Epidermal melanocyte (primary cell): Measurements from ENCODE around the gene BMAL1.

Experiments used
- DNase-seq: peaks from one replicate; pipeline ENCODE4 v3.0.0; 2011; ENCODE audit warnings: low spot score; ENCODE audit not compliant: insufficient read length

Gene BMAL1

DNA sequence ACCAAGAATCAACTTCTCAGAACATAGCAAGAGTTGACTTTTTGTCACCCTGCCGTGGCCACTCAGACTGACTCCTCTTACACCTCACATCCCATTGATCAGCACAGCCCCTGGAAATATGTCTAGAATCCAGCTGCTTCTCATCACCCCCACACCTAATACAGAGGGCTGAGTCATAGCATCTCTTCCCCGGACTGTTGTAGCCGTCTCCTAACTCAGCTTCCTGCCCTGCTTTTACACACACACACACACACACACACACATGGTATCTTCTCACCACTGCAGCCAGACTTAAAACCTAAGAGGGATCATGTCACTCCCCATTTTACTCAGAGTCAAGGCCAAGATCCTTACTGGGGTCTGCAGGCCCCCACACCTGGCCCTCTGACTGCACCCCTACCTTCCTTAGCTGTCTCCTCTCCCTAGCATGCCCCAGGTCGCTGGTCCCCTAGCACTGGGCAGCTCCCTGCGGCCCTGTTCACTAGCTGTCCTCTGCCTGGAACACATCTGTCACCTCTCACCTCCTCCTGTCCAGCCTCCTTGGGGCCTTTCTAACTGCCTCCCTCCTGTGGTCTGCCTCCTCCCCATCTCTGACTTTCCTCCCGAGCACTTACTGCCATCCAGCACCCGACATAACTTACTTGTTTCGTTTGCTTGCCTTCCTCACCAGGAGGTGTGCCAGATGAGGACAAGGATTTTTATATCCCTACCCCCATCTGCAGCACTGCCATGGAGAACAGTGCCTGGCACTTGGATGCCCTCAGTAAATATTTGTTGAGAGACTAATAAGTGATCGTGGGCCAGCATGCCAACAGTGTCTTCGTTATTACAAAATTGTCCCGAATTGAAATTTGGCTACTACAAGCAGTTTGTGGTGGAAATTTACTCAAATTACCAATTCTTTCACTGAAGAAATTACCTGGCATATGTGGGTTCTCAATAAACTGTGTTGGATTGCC, 61.9 kb downstream of the BMAL1 start:
- no peak for DNase-seq

DNA sequence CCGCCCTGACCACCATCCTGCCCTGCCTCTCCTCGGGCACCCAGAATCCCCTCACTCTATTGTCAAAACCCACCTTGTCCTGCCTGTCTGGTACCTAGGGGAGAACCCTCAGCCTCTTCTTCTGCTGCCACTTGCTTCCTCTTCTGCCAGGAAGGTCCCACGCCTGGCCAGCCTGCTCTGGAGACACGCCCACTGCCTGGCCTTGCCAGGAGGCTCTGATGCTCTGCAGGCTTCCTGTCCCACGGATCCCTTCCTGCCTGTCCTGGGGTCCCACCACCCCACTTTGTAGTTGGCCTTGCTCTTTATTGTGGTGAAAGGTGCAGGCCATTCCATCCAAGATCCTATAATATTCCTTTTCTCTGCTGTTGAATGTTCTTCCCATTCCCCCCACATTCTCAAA, 63.4 kb downstream of the BMAL1 start:
- DNase-seq: no peak

GRCh38 chr11:13343067-13343466, 65.5 kb downstream of the BMAL1 start:
- DNase-seq: no peak

DNA sequence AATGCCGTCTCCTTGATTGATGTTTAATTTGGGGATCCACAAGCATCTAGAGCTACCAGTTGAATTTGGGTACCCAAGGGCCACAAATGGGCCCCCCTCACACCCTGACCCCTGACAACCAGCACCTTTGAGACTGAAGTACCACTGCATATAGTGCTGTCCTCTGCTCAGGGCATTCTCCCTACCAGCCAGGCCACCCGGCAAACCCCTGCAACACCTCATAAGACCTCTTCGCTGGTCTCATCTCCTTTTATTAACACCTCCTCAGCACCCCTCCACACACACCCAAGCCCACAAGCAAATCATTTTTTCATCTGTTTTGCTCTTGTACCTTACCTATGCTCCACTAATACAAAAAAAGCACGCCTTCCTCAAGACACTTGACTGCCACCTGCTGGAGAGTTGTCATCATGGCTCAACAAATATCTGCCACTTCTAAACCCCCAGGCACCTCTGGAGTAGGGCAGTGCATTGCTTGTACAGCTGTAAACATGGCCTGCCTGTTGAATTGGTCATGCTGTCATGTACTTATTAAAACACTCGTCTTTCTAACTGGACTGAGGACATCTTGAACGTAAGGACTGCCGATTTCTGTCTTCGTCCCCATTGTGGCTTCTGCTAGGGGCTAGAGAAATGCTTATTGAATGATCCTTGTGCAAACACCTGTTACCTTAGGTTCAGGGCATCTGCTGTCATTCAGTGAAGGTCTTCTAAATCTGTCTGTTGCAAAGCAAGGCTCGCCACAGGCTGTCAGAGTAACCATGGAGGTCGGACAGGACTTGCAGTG, 66.5 kb downstream of the BMAL1 start:
- DNase-seq: peak; percentile 59

- DNase-seq: no peak
Observed at GRCh38 chr11:13344818-13345217, 67.2 kb downstream of the BMAL1 start.

GRCh38 chr11:13346470-13346869, 68.9 kb downstream of the BMAL1 start:
- no peak for DNase-seq

GRCh38 chr11:13347901-13348300, 70.3 kb downstream of the BMAL1 start:
- no peak for DNase-seq

- no peak for DNase-seq
Observed at GRCh38 chr11:13348305-13348704, 70.7 kb downstream of the BMAL1 start.

GRCh38 chr11:13349046-13349445, 71.5 kb downstream of the BMAL1 start:
- DNase-seq: no peak

- DNase-seq: no peak
Observed at GRCh38 chr11:13349581-13349980, 72.0 kb downstream of the BMAL1 start.

- no peak for DNase-seq
Observed at GRCh38 chr11:13352711-13353110, 75.1 kb downstream of the BMAL1 start.

DNA sequence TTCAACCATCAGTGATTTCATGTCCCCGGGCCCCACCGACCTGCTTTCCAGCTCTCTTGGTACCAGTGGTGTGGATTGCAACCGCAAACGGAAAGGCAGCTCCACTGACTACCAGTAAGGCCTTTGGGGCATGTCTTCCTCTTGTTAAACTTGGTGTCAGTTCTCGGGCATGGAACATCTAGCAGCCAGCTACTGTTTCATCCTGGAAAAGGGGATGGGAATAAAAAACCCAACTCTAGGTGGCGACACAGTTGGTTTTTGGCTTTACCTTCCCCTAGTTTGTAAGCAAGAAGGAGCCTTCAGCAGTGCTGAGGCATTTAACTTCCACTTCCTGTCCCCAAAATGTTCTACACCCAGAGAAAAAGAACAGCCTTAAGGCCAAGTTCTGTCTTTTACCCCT, 76.7 kb downstream of the BMAL1 start:
- no peak for DNase-seq

DNA sequence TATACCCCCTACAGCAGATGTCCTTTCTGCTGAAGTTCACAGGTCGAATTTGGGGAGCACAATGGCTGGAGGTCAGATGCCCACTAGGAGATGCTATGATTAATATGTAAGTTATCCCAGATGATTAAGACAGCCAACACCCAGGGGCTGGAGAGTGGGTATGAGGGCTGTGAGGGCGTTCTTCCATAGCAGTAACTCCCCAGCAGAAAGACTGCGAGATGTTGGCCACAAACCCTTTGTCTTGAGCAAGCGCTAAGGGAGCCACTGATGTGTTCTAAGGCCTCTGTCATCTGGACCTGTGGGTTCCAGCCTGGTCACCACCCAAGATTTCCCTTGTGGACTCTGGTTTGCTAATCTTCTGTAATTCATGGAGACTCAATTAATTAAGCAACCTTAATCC, 77.6 kb downstream of the BMAL1 start:
- no peak for DNase-seq

GRCh38 chr11:13357232-13357631, 79.6 kb downstream of the BMAL1 start:
- no peak for DNase-seq

DNA sequence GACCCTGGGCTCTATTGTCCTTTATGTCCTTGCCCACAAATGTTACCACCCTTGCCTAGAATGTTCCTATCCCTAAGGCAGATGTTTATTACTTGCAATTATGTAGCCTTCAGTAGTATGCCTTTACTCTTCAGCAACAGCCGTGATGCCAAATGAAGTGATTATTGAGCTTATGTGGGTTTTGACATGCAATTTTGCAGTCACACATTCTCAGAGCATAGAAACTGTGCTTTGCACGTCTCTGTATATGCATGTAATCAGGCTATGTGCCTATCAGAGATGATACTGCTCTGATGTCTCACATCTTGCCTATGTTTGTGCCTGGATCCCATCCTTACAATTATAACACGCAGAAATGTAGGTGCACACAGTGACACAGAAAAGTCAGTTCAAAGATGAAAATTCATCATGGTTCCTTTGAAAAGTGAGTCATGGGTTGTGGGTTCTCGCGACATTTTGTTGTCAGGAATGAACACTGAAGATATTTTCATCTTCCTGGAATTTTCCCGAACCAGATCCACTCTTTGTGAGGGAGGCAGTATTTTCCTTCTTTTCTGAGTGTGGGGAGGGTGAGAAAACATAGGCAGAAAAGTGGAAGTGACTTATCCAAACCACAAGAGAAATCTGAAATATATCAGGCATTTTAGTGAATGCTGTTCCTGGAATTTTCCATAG, 81.1 kb downstream of the BMAL1 start:
- no peak for DNase-seq

GRCh38 chr11:13362596-13363109, 85.1 kb downstream of the BMAL1 start:
- no peak for DNase-seq

DNA sequence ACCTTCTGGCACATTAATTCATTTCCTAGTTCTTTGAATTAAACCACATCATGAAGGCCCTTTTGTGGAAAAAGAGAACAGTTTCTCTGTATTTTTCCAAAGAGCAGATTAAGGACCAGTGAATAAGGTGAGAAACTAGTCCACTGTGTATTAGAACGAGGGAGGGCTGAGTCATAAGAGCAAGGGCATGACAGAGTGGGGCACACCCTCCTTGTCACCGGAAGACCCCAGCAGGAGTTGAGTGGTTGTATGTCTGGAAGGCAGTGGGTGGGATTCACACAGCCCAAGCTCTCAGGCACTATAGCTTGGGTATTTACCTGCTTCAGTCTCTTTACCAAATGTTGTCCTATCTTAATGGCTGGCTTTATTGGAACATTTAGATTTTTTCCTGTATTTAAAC, 86.8 kb downstream of the BMAL1 start:
- no peak for DNase-seq

GRCh38 chr11:13366266-13367026, 88.9 kb downstream of the BMAL1 start:
- no peak for DNase-seq

- DNase-seq: no peak
Observed at GRCh38 chr11:13367115-13367514, 89.5 kb downstream of the BMAL1 start.

DNA sequence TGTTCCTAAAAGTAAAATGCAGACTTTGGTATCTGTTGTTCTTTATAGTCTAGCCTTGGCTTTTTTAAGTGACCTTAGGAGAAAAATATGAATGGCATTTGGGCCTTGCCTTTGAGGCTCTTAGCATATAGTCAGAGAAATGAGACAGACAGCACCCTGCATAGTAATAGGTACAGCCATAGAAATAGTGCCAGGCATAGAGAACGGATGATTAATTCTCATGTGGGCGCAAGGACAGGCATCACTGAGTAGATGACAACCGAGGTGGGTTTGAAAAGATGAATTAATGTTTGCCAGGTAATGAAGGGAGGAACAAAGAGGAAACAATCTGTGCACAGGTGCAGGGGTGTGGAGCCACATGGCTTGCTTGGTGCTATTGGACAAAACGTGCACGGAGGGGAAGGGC, 90.5 kb downstream of the BMAL1 start:
- DNase-seq: no peak

- DNase-seq: no peak
Observed at GRCh38 chr11:13373216-13373615, 95.6 kb downstream of the BMAL1 start.
